ENCODE results near the gene MAGEB17. TPM values are rescaled to one million over a fixed set of nuclear protein-coding genes. Genes with fewer than 3 reads are reported as not detected.

The MAGEB17 gene
- total RNA-seq, 1 experiment from 2014 or later: not detected

- BruUV-seq (replicated peaks): no TSS peak
- POLR2A ChIA-PET (ENCODE audit: low non-redundant PET): no interaction called here
- CTCF ChIA-PET: no interaction called here
- H3K27me3 ChIP-seq (replicated peaks; ENCODE audit: insufficient read depth, low read depth, low read length, poor library complexity): peaks cover 16% of the 10 kb centered on the region
- no peak for DNase-seq (ENCODE audit: low spot score)
- H3K4me1 ChIP-seq (ENCODE audit: insufficient read depth, low read length, poor library complexity, severe bottlenecking): no peaks in the 10 kb centered on the region
- intact Hi-C loops (cut with micrococcal nuclease; ENCODE audit: unreplicated experiment): no loop called here
- no peaks in the 10 kb centered on the region for H3K9me3 ChIP-seq (ENCODE audit: low read depth, low read length, poor library complexity, severe bottlenecking)
- H3K27ac ChIP-seq (ENCODE audit: low read depth, low read length, poor library complexity, severe bottlenecking): no peak overlapping the region
- H3K4me3 ChIP-seq (ENCODE audit: low read depth, low read length, poor library complexity, severe bottlenecking): no peak overlapping the region
- TF ChIP-seq CTCF (conservative IDR thresholded peaks at IDR 0.05; ENCODE audit: low read depth, low read length) (no peak), EZH2 (IDR thresholded peaks at IDR 0.05; ENCODE audit: borderline replicate concordance, low read depth, low read length, poor library complexity, severe bottlenecking) (no peak)
- H3K36me3 ChIP-seq (ENCODE audit: insufficient read depth, low read length, poor library complexity, severe bottlenecking): no peaks in the 10 kb centered on the region
Measured at GRCh38 chrX:16140983-16141382, 26.3 kb upstream of the MAGEB17 start.

GRCh38 chrX:16141422-16142245 is 25.6 kb upstream of the MAGEB17 start:
- Histone ChIP-seq H3K4me3 (ENCODE audit: low read depth, low read length, poor library complexity, severe bottlenecking) (no peak overlapping the region), H3K4me1 (ENCODE audit: insufficient read depth, low read length, poor library complexity, severe bottlenecking) (no peaks in the 10 kb centered on the region), H3K36me3 (ENCODE audit: insufficient read depth, low read length, poor library complexity, severe bottlenecking) (no peaks in the 10 kb centered on the region), H3K27me3 (replicated peaks; ENCODE audit: insufficient read depth, low read depth, low read length, poor library complexity) (peaks cover 15% of the 10 kb centered on the region), H3K9me3 (ENCODE audit: low read depth, low read length, poor library complexity, severe bottlenecking) (no peaks in the 10 kb centered on the region), H3K27ac (ENCODE audit: low read depth, low read length, poor library complexity, severe bottlenecking) (no peak overlapping the region)
- no peak for TF ChIP-seq EZH2 (IDR thresholded peaks at IDR 0.05; ENCODE audit: borderline replicate concordance, low read depth, low read length, poor library complexity, severe bottlenecking)
- TF ChIP-seq CTCF (conservative IDR thresholded peaks at IDR 0.05; ENCODE audit: low read depth, low read length): no peak
- BruUV-seq (replicated peaks): no TSS peak
- intact Hi-C loops (cut with micrococcal nuclease; ENCODE audit: unreplicated experiment): no loop called here
- ChIA-PET POLR2A (ENCODE audit: low non-redundant PET) (no interaction called here), CTCF (no interaction called here)
- DNase-seq (ENCODE audit: low spot score): no peak

GRCh38 chrX:16142246-16142558 is 25.1 kb upstream of the MAGEB17 start:
- no peaks in the 10 kb centered on the region for H3K9me3 ChIP-seq (ENCODE audit: low read depth, low read length, poor library complexity, severe bottlenecking)
- peaks cover 18% of the 10 kb centered on the region for H3K27me3 ChIP-seq (replicated peaks; ENCODE audit: insufficient read depth, low read depth, low read length, poor library complexity)
- no peak overlapping the region for H3K27ac ChIP-seq (ENCODE audit: low read depth, low read length, poor library complexity, severe bottlenecking)
- no peaks in the 10 kb centered on the region for H3K36me3 ChIP-seq (ENCODE audit: insufficient read depth, low read length, poor library complexity, severe bottlenecking)
- ChIA-PET POLR2A (ENCODE audit: low non-redundant PET) (no interaction called here), CTCF (no interaction called here)
- no peak for TF ChIP-seq EZH2 (IDR thresholded peaks at IDR 0.05; ENCODE audit: borderline replicate concordance, low read depth, low read length, poor library complexity, severe bottlenecking)
- no peak for TF ChIP-seq CTCF (conservative IDR thresholded peaks at IDR 0.05; ENCODE audit: low read depth, low read length)
- no peak overlapping the region for H3K4me3 ChIP-seq (ENCODE audit: low read depth, low read length, poor library complexity, severe bottlenecking)
- intact Hi-C loops (cut with micrococcal nuclease; ENCODE audit: unreplicated experiment): no loop called here
- H3K4me1 ChIP-seq (ENCODE audit: insufficient read depth, low read length, poor library complexity, severe bottlenecking): no peaks in the 10 kb centered on the region
- no peak for DNase-seq (ENCODE audit: low spot score)
- no TSS peak for BruUV-seq (replicated peaks)

Data from A673 (cell line).